Endothelial cell (in vitro differentiated cells): ENCODE results near the gene APLN. TPM values are rescaled to one million over a fixed set of nuclear protein-coding genes. Genes with fewer than 3 reads are reported as not detected.

ENCODE experiments used
- DNase-seq: peaks from one replicate; pipeline ENCODE4 v3.0.0; 2021; ENCODE audit warnings: low spot score
- H3K27ac Mint-ChIP-seq: one replicate; pipeline ENCODE4 v1.8.0; 2021; ENCODE audit warnings: mixed read lengths, inconsistent platforms; ENCODE audit not compliant: unreplicated experiment
- H3K27me3 Mint-ChIP-seq: one replicate; pipeline ENCODE4 v1.8.0; 2021; ENCODE audit warnings: mild to moderate bottlenecking, moderate library complexity, mixed read lengths, inconsistent platforms; ENCODE audit not compliant: unreplicated experiment
- H3K36me3 Mint-ChIP-seq: one replicate; pipeline ENCODE4 v1.8.0; 2021; ENCODE audit warnings: mild to moderate bottlenecking, low read depth, mixed read lengths, inconsistent platforms; ENCODE audit not compliant: unreplicated experiment
- H3K4me1 Mint-ChIP-seq: one replicate; pipeline ENCODE4 v1.8.0; 2021; ENCODE audit warnings: mild to moderate bottlenecking, mixed read lengths, inconsistent platforms; ENCODE audit not compliant: unreplicated experiment
- H3K4me3 Mint-ChIP-seq: one replicate; pipeline ENCODE4 v1.8.0; 2021; ENCODE audit warnings: mild to moderate bottlenecking, mixed read lengths, inconsistent platforms; ENCODE audit not compliant: unreplicated experiment
- H3K9me3 Mint-ChIP-seq: one replicate; pipeline ENCODE4 v1.8.0; 2021; ENCODE audit warnings: mixed read lengths, inconsistent platforms; ENCODE audit not compliant: unreplicated experiment
- CTCF ChIP-seq: fragments of 200-600 bp; sonication (generic); IDR thresholded peaks from one replicate; pipeline ENCODE4 v1.5.0; 2021; ENCODE audit warnings: antibody characterized with exemption; ENCODE audit not compliant: unreplicated experiment
- total RNA-seq: library from RNA; stranded (reverse); fragmentation: NEBNext Ultra II Directional; extraction: Animal tissue kit (Norgen Biotek cat#: 25700); gene quantifications from one replicate; pipeline ENCODE4 v1.2.1, GENCODE V29; 2021; ENCODE audit not compliant: unreplicated experiment

APLN gene
- total RNA-seq, 1 donor from 2014 or later, result 3.5 TPM

GRCh38 chrX:129651756-129652564 is 2.8 kb downstream of the APLN start:
- no peak overlapping the region for H3K4me3 Mint-ChIP-seq
- H3K27ac Mint-ChIP-seq, result no peak overlapping the region
- TF ChIP-seq CTCF, result no peak
- no peak for DNase-seq
- H3K27me3 Mint-ChIP-seq, result peaks cover 11% of the 10 kb centered on the region
- peaks cover 10% of the 10 kb centered on the region for H3K4me1 Mint-ChIP-seq
- H3K36me3 Mint-ChIP-seq, result no peaks in the 10 kb centered on the region
- H3K9me3 Mint-ChIP-seq, result no peaks in the 10 kb centered on the region

GRCh38 chrX:129650821-129651510 is 3.8 kb downstream of the APLN start:
- peaks cover 12% of the 10 kb centered on the region for H3K27me3 Mint-ChIP-seq
- no peak for DNase-seq
- no peak overlapping the region for H3K4me3 Mint-ChIP-seq

GRCh38 chrX:129650183-129650689 is 4.5 kb downstream of the APLN start:
- no peaks in the 10 kb centered on the region for H3K36me3 Mint-ChIP-seq
- H3K4me3 Mint-ChIP-seq, result no peak overlapping the region
- TF ChIP-seq CTCF, result no peak
- no peaks in the 10 kb centered on the region for H3K9me3 Mint-ChIP-seq
- DNase-seq, result no peak
- H3K27me3 Mint-ChIP-seq, result peaks cover 9% of the 10 kb centered on the region
- H3K4me1 Mint-ChIP-seq, result peaks cover 12% of the 10 kb centered on the region
- H3K27ac Mint-ChIP-seq, result no peak overlapping the region

More at GRCh38 chrX:129650821-129651510, 3.8 kb downstream of the APLN start:
- Mint-ChIP-seq H3K4me1 (peaks cover 14% of the 10 kb centered on the region), H3K27ac (no peak overlapping the region), H3K9me3 (no peaks in the 10 kb centered on the region), H3K36me3 (no peaks in the 10 kb centered on the region)
- no peak for TF ChIP-seq CTCF

GRCh38 chrX:129649268-129650182 is 5.2 kb downstream of the APLN start:
- Mint-ChIP-seq H3K27ac (no peak overlapping the region), H3K4me3 (no peak overlapping the region), H3K27me3 (peaks cover 9% of the 10 kb centered on the region), H3K9me3 (no peaks in the 10 kb centered on the region), H3K36me3 (no peaks in the 10 kb centered on the region), H3K4me1 (peaks cover 11% of the 10 kb centered on the region)
- no peak for TF ChIP-seq CTCF
- no peak for DNase-seq
